A549 (cell line): Measurements from ENCODE around the gene GAL3ST1.

Experiments
- BHLHE40 ChIP-seq: IDR thresholded peaks from 2 replicates; pipeline ENCODE4 v1.6.1; 2012; ENCODE audit warnings: low read depth, low read length, inconsistent platforms
- CEBPB ChIP-seq, 2 experiments: fragments of >200 bp in 1 of 2; sonication (Bioruptor Twin) in 1 of 2; formaldehyde crosslinking in 1 of 2; IDR thresholded peaks; 2 replicates each; pipeline ENCODE4 v1.6.1; 2012 to 2016
- CHD2 ChIP-seq: fragments of 150-350 bp; IDR thresholded peaks from 2 replicates; pipeline ENCODE4 v1.6.1; 2014; ENCODE audit warnings: low read length; ENCODE audit not compliant: partially characterized antibody
- EP300 ChIP-seq, 2 experiments: fragments of >200 bp; sonication (Bioruptor Twin); formaldehyde crosslinking; IDR thresholded peaks; 2 replicates in 1 of 2; 3 replicates in 1 of 2; pipeline ENCODE4 v1.6.1; 2016 to 2017
- MAFK ChIP-seq: fragments of 450-650 bp; IDR thresholded peaks from 2 replicates; pipeline ENCODE4 v1.6.1; 2014; ENCODE audit not compliant: partially characterized antibody
- POLR2A ChIP-seq: IDR thresholded peaks from 2 replicates; pipeline ENCODE4 v1.6.1; 2012; ENCODE audit warnings: mild to moderate bottlenecking, low read length
- RAD21 ChIP-seq, 2 experiments: fragments of >200 bp in 1 of 2; sonication (Bioruptor Twin) in 1 of 2; formaldehyde crosslinking in 1 of 2; IDR thresholded peaks in 1 of 2; conservative IDR thresholded peaks in 1 of 2; 2 replicates in 1 of 2; 3 replicates in 1 of 2; pipeline ENCODE4 v1.6.1; 2012 to 2018; ENCODE audit warnings: inconsistent platforms in 1 of 2
- RARB ChIP-seq: fragments of 250-450 bp; sonication (Bioruptor Pico); IDR thresholded peaks from 2 replicates; pipeline ENCODE4 v1.8.0; 2021; ENCODE audit warnings: mild to moderate bottlenecking, moderate library complexity
- SREBF2 ChIP-seq: fragments of 450-650 bp; IDR thresholded peaks from 2 replicates; pipeline ENCODE4 v1.6.1; 2014; ENCODE audit warnings: mild to moderate bottlenecking, moderate library complexity
- TF ChIP-seq, protein P1 (sequence below): fragments of >200 bp; sonication (Bioruptor Twin); formaldehyde crosslinking; IDR thresholded peaks from 3 replicates; pipeline ENCODE4 v1.5.1; 2016

DNA sequence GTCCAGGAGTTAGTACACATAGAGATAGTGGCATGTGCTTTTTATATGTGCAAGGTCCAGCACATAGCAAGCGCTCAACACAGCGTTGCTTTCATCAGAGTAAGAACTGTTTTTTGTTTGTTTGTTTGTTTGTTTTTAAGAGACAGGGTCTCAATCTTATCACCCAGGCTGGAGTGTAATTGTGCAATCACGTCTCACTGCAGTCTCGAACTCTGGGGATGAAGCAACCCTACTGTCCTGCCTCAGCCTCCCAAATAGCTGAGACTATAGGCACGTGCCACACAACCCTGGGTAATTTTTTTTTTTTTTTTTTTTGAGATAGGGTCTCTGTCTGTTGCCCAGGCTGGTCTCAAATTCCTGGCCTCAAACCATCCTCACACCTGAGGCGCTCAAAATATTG, 43.4 kb upstream of the GAL3ST1 start:
- no peak for TF ChIP-seq MAFK
- TF ChIP-seq, protein P1, sequence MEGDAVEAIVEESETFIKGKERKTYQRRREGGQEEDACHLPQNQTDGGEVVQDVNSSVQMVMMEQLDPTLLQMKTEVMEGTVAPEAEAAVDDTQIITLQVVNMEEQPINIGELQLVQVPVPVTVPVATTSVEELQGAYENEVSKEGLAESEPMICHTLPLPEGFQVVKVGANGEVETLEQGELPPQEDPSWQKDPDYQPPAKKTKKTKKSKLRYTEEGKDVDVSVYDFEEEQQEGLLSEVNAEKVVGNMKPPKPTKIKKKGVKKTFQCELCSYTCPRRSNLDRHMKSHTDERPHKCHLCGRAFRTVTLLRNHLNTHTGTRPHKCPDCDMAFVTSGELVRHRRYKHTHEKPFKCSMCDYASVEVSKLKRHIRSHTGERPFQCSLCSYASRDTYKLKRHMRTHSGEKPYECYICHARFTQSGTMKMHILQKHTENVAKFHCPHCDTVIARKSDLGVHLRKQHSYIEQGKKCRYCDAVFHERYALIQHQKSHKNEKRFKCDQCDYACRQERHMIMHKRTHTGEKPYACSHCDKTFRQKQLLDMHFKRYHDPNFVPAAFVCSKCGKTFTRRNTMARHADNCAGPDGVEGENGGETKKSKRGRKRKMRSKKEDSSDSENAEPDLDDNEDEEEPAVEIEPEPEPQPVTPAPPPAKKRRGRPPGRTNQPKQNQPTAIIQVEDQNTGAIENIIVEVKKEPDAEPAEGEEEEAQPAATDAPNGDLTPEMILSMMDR: no peak
- TF ChIP-seq POLR2A: no peak
- no peak for TF ChIP-seq EP300 (IDR thresholded peaks at IDR 0.05)
- no peak for TF ChIP-seq RARB (CRISPR knock-in tag)
- TF ChIP-seq BHLHE40: no peak
- TF ChIP-seq CEBPB (IDR thresholded peaks at IDR 0.05): no peak
- no peak for TF ChIP-seq RAD21 (conservative IDR thresholded peaks at IDR 0.05 in 1 of 2, IDR thresholded peaks at IDR 0.05 in 1 of 2)
- TF ChIP-seq CHD2: no peak
- no peak for TF ChIP-seq SREBF2
